Subcutaneous adipose tissue (tissue), 4 donors: ENCODE results near the gene OTUB1. TPM values are rescaled to one million over a fixed set of nuclear protein-coding genes. Genes with fewer than 3 reads are reported as not detected.

Experiments used
- total RNA-seq, 4 donors: library from RNA; depleted of rRNA; stranded (reverse); fragments of >200 nt; gene quantifications; one replicate each; pipeline ENCODE4 v1.1.0, GENCODE V29; 2016
- TF ChIP-seq, protein P1 (sequence below): fragments of 450-650 bp; IDR thresholded peaks from one replicate; pipeline ENCODE4 v1.5.1; 2016; ENCODE audit warnings: low read depth, mild to moderate bottlenecking, control low read depth, antibody characterized with exemption, moderate library complexity

Gene OTUB1
- total RNA-seq, 4 donors from 2014 or later = 41.6 to 49.1 (median 44.4) TPM

DNA sequence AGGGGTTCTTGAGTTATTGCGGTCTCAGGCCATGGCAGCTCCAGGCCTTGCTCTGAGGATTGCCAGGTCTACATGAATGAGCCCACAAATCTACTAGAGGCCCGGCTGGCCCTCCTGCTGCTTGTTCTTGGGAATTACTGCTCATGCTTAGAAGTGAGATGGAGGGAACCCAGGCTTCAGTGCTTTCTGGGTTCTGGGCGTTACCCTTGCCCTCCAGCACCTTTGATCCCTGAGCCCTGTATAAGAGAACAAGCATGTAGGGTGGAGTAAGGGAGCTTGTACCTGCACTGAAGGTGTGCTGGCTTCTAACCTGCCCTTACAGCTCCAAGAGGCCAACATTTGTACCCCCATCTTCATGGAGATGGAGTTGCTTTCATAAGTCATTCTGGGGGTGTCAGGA lies 43.4 kb upstream of the OTUB1 start:
- TF ChIP-seq, protein P1, sequence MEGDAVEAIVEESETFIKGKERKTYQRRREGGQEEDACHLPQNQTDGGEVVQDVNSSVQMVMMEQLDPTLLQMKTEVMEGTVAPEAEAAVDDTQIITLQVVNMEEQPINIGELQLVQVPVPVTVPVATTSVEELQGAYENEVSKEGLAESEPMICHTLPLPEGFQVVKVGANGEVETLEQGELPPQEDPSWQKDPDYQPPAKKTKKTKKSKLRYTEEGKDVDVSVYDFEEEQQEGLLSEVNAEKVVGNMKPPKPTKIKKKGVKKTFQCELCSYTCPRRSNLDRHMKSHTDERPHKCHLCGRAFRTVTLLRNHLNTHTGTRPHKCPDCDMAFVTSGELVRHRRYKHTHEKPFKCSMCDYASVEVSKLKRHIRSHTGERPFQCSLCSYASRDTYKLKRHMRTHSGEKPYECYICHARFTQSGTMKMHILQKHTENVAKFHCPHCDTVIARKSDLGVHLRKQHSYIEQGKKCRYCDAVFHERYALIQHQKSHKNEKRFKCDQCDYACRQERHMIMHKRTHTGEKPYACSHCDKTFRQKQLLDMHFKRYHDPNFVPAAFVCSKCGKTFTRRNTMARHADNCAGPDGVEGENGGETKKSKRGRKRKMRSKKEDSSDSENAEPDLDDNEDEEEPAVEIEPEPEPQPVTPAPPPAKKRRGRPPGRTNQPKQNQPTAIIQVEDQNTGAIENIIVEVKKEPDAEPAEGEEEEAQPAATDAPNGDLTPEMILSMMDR = no peak

DNA sequence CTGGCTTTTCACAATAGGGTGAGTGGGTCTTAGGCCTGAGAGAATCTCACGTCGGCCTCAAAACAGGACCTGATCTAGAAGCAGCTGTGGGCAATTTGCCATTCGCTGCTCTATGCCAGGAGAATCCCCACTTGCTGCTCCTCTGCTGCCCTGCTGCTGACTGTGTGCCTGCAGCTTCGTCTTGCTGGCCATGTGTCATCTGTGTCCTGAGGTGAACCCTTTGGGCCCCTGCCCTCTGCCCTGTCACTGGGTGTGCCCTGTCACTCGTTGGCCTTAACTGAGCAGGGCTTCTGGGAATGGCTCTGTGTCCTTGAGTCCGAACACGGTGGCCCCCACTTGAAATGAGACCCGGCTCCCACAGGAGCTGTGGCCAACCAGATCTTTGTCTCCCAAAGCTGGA lies 41.3 kb upstream of the OTUB1 start:
- TF ChIP-seq, protein P1 = no peak

GRCh38 chr11:63945477-63946163 lies 40.6 kb upstream of the OTUB1 start:
- TF ChIP-seq, protein P1 = no peak

DNA sequence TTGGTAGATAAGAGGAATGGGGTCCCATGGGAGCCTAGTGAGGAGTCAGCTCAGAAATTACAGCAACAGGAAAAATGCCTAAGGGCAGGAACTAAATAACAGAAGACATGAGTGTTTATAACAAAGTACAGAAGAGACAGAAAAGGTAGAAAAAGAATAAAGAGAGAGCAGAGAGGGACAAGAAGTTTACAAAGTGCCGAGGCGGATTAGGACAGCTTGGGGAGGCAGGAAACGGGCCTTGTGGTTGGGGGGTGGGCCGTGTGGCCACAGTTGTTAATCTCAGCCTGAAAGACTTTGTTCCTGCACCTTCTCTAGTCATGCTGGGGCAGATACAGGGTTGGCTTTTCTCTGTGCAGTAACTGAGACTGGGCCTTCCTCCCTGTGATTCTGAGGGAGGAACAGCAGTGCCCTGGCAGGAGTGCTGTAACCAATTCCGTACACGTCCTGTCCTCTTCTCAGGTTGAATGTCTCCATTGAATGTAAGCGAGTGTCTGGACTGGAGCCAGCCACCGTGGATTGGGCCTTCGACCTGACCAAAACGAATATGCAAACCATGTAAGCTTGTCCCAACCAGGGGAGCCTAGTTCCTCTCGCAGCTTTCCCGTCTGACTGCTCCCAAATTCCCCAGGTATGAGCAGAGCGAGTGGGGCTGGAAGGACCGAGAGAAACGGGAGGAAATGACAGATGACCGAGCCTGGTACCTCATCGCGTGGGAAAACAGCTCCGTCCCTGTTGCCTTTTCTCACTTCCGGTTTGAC lies 34.3 kb upstream of the OTUB1 start:
- TF ChIP-seq, protein P1 = no peak

- TF ChIP-seq, protein P1 = no peak
These were observed 33.7 kb upstream of the OTUB1 start for GRCh38 chr11:63952570-63952969.

DNA sequence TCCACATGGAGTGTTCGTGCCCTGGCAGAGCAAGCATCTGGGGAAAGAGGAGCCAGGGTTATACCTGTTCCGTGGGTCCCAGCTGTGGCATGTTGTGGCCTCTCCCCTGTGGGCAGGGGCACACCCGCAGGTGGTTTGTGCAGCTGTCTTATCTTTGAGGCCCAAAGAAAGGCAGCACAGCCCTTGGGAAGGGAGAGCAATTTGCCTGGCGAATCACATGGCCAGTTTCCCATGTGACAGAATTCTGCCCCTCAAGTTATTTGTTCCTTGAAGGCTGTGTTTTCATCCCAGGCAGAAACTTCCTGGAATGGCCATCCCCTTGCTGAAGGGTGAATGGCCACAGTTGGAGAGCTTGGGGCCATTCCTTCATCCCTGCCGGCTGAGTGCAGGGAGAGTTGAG lies 28.2 kb upstream of the OTUB1 start:
- TF ChIP-seq, protein P1 = no peak

- TF ChIP-seq, protein P1 = no peak
These were observed 24.4 kb upstream of the OTUB1 start for GRCh38 chr11:63961608-63962412.
